Measurements from ENCODE around the gene BHMT.

GRCh38 chr5:79093762-79094161, 17.8 kb upstream of the BHMT start:
- TF ChIP-seq CTCF (IDR thresholded peaks at IDR 0.05; ENCODE audit: borderline replicate concordance, extremely low read depth, low read length, poor library complexity, severe bottlenecking) (no peak), EZH2 (IDR thresholded peaks at IDR 0.05; ENCODE audit: borderline replicate concordance, low read depth, low read length, severe bottlenecking) (no peak)
